Measurements from ENCODE around the gene TTLL6.

DNA sequence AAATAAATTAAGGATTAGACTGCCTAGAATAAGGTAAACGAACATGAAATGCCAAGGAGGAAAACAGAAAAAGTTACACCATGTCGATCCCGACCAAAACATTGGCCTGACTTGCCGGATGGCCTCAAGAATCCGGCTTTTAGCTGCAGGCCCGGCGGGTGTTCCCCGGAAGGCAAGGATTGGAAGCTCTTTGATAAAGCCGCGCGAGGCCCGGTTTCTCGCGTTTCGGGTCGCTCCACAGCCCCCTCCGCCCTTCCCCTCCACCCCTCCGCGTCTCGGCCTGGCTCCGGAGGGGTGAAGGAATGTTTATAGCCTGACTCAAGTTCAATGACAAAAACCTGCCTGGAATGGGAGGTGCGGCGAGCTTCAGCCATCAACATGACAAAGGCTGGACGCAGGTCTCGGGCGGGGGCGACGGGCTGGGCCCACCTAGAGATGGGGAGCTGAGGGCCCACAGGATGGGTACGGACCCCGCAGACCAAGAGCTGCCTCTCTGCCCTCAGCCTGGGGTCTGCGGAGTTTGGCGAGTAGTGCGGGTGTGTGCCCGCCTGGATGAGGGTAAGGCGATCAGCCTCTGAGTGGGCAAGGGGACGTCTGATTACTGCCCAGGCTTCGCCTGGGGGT is 97.3 kb downstream of the TTLL6 start:
- TF ChIP-seq, protein P1, sequence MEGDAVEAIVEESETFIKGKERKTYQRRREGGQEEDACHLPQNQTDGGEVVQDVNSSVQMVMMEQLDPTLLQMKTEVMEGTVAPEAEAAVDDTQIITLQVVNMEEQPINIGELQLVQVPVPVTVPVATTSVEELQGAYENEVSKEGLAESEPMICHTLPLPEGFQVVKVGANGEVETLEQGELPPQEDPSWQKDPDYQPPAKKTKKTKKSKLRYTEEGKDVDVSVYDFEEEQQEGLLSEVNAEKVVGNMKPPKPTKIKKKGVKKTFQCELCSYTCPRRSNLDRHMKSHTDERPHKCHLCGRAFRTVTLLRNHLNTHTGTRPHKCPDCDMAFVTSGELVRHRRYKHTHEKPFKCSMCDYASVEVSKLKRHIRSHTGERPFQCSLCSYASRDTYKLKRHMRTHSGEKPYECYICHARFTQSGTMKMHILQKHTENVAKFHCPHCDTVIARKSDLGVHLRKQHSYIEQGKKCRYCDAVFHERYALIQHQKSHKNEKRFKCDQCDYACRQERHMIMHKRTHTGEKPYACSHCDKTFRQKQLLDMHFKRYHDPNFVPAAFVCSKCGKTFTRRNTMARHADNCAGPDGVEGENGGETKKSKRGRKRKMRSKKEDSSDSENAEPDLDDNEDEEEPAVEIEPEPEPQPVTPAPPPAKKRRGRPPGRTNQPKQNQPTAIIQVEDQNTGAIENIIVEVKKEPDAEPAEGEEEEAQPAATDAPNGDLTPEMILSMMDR (conservative IDR thresholded peaks at IDR 0.05; ENCODE audit: low read depth, low read length): no peak
- TF ChIP-seq EZH2phosphoT487 (IDR thresholded peaks at IDR 0.05; ENCODE audit: borderline replicate concordance, low read length): no peak
- TF ChIP-seq EZH2 (IDR thresholded peaks at IDR 0.05; ENCODE audit: low read length, unreplicated experiment): no peak
